GM13976 (cell line): ENCODE measurements around the gene TRAF6.
"Not testable (repeated sequence)": the region's sequence is repeated elsewhere in the genome, so short reads cannot be mapped to it uniquely, and the experiment has no call there.

Source experiments
- DNase-seq: peaks from one replicate; pipeline ENCODE4 v3.0.0; 2012; ENCODE audit warnings: low spot score
- CTCF ChIP-seq: IDR thresholded peaks from 2 replicates; pipeline ENCODE4 v1.5.1; 2012; ENCODE audit warnings: borderline replicate concordance, mild to moderate bottlenecking; ENCODE audit not compliant: insufficient read depth; ENCODE audit errors: extremely low read depth, missing control alignments, control extremely low read depth
- in situ Hi-C: fragments of 300-500 bp; cut with MboI; formaldehyde crosslinking; loops from one replicate; pipeline ENCODE4 v1.12.0; 2022; ENCODE audit warnings: low sequenced_read_pairs, mixed read lengths, inconsistent platforms; ENCODE audit not compliant: unreplicated experiment

The TRAF6 gene

GRCh38 chr11:36509694-36510593 lies at the start of gene TRAF6:
Gene TRAF6, minus strand, starts transcription at chr11:36510272. Its CDS starts 8,757 bp downstream, at chr11:36501515.
- in situ Hi-C loops = no loop called here
- DNase-seq = peak; percentile 95
- TF ChIP-seq CTCF = peak; percentile 94

GRCh38 chr11:36558571-36559413 lies 48.7 kb upstream of the TRAF6 start:
- in situ Hi-C loops = loop anchor here (25.0 kb wide), 1 partner anchor 179 kb away; no protein-coding TSS in a partner anchor
- DNase-seq = peak; percentile 30
- no peak for TF ChIP-seq CTCF

GRCh38 chr11:36557991-36558390 lies 47.9 kb upstream of the TRAF6 start:
- in situ Hi-C loops = loop anchor here (25.0 kb wide), 1 partner anchor 179 kb away; no protein-coding TSS in a partner anchor
- no peak for TF ChIP-seq CTCF
- DNase-seq = no peak

- in situ Hi-C loops = loop anchor here (25.0 kb wide), 1 partner anchor 180 kb away; no protein-coding TSS in a partner anchor
- not testable (repeated sequence) for DNase-seq
Measured at GRCh38 chr11:36557390-36557789, 47.3 kb upstream of the TRAF6 start.

GRCh38 chr11:36550385-36551115 lies 40.5 kb upstream of the TRAF6 start:
- TF ChIP-seq CTCF = no peak
- in situ Hi-C loops = loop anchor here (25.0 kb wide), 1 partner anchor 187 kb away; no protein-coding TSS in a partner anchor

GRCh38 chr11:36540998-36541397 lies 30.9 kb upstream of the TRAF6 start:
- DNase-seq = peak; percentile 59
- in situ Hi-C loops = no loop called here
- peak; percentile 43 for TF ChIP-seq CTCF

More at GRCh38 chr11:36550385-36551115, 40.5 kb upstream of the TRAF6 start:
- no peak for DNase-seq
